Superior temporal gyrus (tissue), 1 donor: ENCODE results near the gene TUB.

Experiments
- DNase-seq: peaks from one replicate; pipeline ENCODE4 v3.0.0-alpha.2; 2016; ENCODE audit errors: extremely low spot score

Gene TUB

GRCh38 chr11:8091721-8092120, 10.7 kb downstream of the TUB start:
- DNase-seq, result no peak

DNA sequence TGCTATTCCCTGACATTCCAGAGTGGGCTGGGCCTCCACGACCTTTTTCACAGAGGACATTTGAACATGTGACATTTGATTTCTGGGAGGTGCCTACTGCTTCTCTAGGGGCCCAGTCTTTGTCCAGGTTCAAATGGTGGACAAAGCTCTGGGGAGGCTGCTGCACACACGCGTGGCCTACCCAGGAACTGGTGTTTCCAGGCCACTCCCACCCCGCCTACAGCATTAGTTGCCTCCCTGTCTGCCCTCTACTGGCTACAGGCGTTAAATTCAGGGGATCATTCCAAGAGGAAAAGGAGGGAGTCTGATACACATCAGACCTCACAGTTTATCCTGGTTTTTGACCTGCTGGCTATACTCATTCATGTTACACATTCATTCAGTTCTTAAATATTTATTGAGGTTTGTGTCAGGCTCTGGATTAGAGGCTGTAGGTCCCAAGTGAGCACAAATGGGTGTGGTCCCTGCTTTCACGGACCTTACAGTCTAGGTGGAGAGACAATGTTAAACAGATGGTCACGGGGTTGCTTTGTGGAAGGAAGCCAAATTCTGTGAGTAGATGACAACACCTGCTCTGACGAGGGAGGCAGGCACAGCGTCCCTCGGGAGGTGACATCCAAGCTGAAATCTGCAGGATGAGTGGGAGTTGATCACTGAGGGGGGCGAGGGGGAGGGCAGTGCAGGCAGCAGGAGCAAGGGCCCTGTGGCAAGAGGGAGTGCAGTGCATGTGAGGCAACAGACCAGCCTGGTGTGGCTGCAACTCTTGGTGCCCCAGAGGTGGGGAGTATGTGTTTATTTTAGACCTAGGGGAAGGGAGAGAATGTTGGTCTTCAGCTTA, 11.8 kb downstream of the TUB start:
- peak; percentile 75 for DNase-seq

DNA sequence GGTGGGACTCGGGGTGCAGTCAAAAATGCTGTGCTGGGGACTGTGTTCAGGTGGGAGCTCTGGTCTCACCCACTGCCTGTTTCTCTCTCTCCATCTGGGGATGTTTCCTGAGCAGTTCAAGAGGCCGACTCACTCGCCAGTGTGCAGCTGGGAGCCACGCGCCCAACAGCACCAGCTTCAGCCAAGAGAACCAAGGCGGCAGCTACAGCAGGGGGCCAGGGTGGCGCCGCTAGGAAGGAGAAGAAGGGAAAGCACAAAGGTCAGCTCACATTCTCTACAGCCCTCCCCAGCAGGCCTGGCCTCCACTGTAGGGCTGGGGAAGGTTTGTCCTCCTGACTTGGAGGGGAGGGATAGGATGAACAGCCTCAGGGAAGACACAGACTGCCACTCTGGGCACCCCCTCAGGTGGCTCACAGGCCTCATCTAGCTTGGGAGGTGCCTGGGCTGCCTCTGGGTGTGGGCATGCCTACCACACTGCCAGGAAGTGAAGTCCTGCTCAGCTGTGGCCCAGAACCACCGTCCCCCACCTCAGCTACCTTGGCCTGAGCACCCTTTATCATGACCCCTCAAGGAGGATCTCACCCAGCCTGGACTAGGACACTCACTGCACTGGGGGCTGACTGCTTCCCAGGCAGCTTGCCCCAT, 13.0 kb downstream of the TUB start:
- DNase-seq, result no peak

DNA sequence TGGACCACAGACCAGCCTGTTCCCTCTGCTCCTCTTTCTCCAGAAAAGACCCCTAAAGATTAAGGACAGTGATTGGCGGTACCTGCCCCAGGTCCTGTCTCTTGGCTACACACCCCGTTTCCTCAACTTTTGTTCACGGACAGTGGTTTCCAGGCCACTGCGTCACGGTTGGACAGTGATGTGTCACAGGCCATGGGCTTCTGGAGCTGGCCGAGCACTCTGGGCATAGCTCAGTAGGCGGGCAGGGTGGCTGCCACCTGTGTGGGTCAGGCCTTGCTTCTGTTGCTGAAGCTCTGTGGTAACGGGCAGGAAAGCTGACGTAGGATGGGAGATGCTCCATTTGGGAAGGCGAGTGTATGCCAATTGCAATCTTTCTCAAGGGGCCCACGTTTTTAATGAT, 13.6 kb downstream of the TUB start:
- DNase-seq, result no peak

DNA sequence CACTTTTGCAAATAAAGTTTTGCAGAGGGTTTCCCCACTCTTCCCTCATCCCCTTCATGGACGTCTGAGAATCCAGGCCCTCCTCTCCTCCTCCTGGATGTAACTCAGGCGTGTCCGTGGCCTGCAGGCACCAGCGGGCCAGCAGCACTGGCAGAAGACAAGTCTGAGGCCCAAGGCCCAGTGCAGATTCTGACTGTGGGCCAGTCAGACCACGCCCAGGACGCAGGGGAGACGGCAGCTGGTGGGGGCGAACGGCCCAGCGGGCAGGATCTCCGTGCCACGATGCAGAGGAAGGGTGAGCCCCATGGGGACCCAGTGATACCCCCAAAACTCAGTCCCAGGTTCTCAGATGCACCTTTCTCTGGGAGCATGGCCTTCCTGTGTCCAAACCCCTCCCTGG, 14.4 kb downstream of the TUB start:
- DNase-seq, result no peak

DNA sequence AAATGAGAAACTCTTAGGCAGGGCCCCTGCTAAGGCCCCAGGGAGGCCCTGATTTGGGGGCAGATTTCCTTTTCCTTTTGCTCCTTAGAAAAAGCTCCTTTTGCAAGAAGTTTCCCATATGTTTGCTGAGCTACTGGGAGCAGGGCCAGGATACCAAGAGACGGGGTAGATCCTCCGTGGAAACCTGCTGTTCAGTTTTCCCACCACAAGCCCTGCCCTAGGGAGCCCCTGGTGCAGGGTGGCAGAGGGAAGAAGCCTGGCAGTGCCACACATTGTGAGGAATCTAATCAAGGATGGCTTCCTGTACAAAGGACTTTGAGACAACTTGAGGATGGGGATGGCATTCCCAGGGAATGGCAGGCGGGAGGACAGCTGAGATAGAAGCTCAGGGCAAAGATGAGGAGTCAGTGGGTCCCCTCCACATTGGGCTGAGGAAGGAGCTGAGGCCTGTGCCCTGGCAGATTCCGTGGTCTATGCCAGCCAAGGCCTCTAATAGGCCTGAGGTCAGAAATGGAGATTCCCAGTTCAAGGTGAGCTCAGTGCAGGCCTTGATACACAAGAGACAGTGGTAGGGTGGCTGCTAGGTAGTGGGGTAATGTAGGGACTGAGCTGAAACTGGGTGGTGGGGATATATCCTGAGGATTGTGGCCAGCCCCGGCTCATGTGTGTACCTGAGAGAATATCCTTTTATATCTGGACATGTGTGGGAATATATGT, 15.0 kb downstream of the TUB start:
- DNase-seq, result no peak

- DNase-seq, result no peak
These were observed 15.6 kb downstream of the TUB start for GRCh38 chr11:8096575-8096974.

GRCh38 chr11:8097062-8097461, 16.1 kb downstream of the TUB start:
- no peak for DNase-seq

GRCh38 chr11:8097468-8097867, 16.5 kb downstream of the TUB start:
- DNase-seq, result no peak

- DNase-seq, result no peak
These were observed 16.9 kb downstream of the TUB start for GRCh38 chr11:8097926-8098325.

DNA sequence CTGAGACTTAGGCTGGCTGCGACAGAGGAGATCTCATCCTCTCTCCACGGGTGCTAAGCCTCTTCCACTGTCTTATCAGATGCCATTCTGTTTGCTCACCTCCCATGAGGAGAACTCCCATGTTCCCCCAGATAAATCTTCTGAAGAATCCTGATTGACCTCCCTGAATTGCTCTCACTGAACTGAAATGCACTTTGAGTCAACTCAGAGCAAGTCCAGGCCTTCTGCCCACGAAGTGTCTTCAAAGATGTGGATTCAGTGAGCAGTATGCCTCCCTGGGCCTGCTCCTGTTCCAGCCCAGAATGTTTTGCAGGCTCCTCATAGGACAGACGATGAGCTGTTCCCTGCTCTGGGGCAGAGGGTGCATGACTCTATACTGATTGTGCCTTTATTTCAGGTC, 17.4 kb downstream of the TUB start:
- DNase-seq, result no peak

- DNase-seq, result no peak
These were observed 17.9 kb downstream of the TUB start for GRCh38 chr11:8098879-8099278.

DNA sequence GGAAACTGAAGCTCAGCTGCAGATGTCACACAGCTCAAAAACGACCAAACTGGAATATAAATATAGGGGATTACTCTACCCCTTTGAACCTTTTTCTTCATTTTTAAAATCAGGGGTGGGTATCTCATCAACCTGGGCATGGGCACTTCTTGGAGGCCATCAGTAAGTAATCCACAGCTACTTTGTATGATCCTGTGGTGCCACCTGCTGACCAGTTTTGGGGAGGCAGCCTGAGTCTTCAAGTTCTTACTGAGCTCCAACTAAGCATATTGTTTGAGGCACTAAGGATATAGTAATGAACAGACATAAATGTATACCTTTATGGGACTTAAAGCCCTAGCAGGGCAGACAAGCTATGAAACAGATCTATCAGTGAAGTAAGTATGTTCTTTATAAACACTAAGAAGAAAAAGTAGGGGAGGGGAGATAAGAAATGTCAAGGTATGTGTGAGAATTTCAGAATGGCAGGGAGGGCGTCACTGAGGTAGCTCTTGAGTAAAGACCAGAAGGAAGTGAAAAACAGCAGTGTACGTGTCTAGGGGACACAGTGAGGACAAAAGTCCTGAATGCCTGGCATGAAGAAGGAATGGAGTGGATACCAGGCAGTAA, 18.4 kb downstream of the TUB start:
- peak; percentile 94 for DNase-seq

DNA sequence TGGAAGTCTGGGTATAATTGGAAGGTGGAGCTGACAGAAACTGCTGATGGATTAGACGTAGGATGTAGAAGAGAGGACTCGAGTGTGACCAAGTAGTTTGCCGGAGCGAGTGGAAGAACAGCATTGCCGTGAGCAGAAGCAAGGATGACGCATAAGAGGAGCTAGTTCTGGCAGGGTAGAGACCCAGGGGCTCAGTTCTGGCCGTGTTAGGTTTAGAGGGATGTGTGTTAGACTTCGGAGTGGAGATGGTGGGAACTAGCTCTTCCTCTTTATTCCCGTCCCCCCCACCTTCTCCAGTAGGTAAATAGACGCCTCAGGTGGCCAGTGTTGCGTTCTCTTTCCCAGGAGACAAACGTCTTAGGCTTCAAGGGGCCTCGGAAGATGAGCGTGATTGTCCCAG, 19.1 kb downstream of the TUB start:
- no peak for DNase-seq

- no peak for DNase-seq
These were observed 19.6 kb downstream of the TUB start for GRCh38 chr11:8100605-8101004.

GRCh38 chr11:8101421-8101820, 20.4 kb downstream of the TUB start:
- no peak for DNase-seq

GRCh38 chr11:8102296-8102915, 21.4 kb downstream of the TUB start:
- DNase-seq, result no peak

DNA sequence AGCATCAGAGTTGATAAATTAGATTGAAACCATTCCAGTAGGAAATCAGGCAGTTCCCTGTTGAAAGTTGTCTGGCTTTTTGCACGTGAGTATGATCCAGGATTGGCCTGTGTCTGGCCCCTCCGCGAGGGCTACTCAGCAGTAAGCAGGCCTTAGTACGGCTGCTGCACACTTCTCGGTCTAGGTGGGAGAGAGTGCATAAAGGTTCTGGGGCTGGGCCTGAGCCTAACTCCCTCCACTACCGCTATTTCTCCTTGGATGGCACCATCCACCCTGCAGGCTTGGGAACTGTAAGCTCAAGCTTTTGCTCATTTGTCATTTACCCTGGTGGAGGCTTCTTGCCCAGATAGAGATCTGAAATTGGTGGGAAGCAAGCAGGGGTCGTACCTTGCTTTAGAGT, 22.0 kb downstream of the TUB start:
- DNase-seq, result no peak

DNA sequence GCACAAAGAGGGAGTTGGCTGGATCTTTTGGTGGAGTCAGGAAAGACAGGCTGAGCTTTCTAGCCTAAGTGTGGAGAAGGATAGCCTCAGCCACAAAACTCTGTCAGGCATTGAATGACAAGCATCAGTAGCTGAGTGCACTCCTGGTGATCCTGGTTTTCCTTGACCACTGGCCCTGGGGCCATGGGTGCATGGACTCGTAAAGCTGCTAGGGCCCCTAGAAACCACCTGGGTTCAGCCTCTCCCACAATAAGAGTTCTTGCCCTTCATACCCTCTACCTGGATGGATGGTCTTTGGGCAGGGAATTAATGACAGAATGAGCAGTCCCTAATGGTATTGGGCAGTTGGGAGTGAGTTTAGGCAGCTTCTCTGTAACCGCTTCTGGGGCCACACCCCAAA, 22.9 kb downstream of the TUB start:
- no peak for DNase-seq

DNA sequence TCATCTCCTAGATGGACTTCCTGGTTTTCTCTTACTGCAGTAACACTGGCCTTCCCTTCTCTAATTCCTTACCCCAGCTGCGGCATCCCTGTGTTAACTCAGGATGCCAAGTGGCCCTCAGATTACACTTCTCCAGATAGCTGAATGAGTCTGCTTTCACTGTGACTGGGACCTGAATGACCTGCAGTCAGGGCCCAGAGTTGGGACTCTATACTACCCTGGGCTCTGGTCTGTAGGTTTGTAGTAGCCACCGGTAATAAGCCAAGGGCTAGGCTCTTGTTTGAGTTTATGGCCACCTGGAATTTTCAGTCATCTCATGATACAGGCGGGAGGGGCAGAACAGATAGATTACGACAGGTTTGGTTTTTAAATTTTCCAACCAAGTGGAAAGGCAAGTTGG, 24.1 kb downstream of the TUB start:
- DNase-seq, result no peak

- no peak for DNase-seq
These were observed 24.7 kb downstream of the TUB start for GRCh38 chr11:8105666-8106065.

GRCh38 chr11:8106679-8107078, 25.7 kb downstream of the TUB start:
- no peak for DNase-seq
